ENCODE data around the gene NALCN. TPM values are rescaled to one million over a fixed set of nuclear protein-coding genes. Genes with fewer than 3 reads are reported as not detected.
A peak's percentile ranks its signal among the peaks of the same experiment; 100 is the strongest.

NALCN gene
- total RNA-seq, 1 donor from 2014 or later, result 0.83 TPM

DNA sequence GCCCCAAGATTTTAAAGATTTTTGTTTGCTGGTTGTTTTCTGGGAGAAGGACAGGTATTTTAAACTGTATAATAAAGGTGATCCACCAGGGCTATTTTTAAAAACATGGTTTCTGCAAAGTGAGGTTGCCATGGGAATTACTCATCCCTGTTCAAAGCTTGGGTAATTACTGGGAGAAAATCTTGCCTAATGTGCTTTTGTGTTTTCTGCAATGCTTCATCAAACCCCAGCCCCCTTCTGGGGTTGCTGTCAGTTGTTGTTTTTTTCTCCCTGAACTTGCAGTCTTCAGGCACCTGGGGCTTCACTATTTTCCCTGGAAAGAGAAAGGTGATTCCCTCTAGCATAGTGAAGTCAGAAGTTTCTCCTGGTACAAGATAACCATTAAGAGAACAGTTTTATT is 277.2 kb downstream of the NALCN start:
- no peaks in the 10 kb centered on the region for H3K9me3 ChIP-seq
- H3K4me1 ChIP-seq, result no peaks in the 10 kb centered on the region
- H3K36me3 ChIP-seq, result no peaks in the 10 kb centered on the region
- intact Hi-C loops (cut with DNase I), result no loop called here
- H3K27me3 ChIP-seq (ENCODE audit: low read depth), result peaks cover 20% of the 10 kb centered on the region
- H3K27ac ChIP-seq, result no peak overlapping the region
- TF ChIP-seq, protein P1, sequence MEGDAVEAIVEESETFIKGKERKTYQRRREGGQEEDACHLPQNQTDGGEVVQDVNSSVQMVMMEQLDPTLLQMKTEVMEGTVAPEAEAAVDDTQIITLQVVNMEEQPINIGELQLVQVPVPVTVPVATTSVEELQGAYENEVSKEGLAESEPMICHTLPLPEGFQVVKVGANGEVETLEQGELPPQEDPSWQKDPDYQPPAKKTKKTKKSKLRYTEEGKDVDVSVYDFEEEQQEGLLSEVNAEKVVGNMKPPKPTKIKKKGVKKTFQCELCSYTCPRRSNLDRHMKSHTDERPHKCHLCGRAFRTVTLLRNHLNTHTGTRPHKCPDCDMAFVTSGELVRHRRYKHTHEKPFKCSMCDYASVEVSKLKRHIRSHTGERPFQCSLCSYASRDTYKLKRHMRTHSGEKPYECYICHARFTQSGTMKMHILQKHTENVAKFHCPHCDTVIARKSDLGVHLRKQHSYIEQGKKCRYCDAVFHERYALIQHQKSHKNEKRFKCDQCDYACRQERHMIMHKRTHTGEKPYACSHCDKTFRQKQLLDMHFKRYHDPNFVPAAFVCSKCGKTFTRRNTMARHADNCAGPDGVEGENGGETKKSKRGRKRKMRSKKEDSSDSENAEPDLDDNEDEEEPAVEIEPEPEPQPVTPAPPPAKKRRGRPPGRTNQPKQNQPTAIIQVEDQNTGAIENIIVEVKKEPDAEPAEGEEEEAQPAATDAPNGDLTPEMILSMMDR (IDR thresholded peaks at IDR 0.05), result no peak
- H3K4me3 ChIP-seq, result no peak overlapping the region
- ATAC-seq (no peak), DNase-seq (no peak)

DNA sequence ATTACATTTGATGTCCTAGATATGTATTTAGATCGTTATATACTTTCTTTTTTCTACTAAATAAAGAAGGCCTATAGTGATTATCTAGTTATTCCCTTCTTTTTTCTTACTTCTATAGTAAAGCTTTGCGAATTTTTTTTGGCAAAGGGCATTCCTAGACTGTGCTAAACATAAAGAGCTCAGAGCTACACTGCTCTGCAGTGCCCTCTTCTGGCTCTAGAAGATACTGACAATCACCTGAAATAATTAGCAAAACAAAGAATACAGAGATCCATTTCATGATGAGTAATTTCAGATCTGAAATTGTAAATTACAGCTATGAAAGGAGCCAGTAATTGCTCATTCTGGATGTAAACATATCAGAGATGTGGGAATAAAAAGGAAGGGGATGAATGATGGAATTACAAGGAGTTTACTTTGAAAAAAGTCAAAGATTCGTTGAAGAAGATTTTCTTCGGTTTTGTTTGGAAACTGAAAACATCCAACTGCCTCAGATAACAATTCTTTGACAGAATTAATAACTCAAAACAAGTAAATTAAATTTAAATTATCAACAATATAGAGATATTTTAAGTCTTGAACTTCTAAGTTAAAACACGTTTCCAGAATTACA is 288.5 kb downstream of the NALCN start:
- TF ChIP-seq, protein P1 (IDR thresholded peaks at IDR 0.05), result peak; percentile 64
- DNase-seq (no peak), ATAC-seq (peak; percentile 59 to 72)
- H3K4me3 ChIP-seq, result no peak overlapping the region
- H3K27me3 ChIP-seq (ENCODE audit: low read depth), result no peaks in the 10 kb centered on the region
- no peaks in the 10 kb centered on the region for H3K36me3 ChIP-seq
- intact Hi-C loops (cut with DNase I), result no loop called here
- no peaks in the 10 kb centered on the region for H3K9me3 ChIP-seq
- H3K27ac ChIP-seq, result no peak overlapping the region
- H3K4me1 ChIP-seq, result no peaks in the 10 kb centered on the region

GRCh38 chr13:101123028-101123427 is 293.3 kb downstream of the NALCN start:
- Histone ChIP-seq H3K27me3 (ENCODE audit: low read depth) (no peaks in the 10 kb centered on the region), H3K4me1 (no peaks in the 10 kb centered on the region), H3K9me3 (no peaks in the 10 kb centered on the region), H3K36me3 (no peaks in the 10 kb centered on the region), H3K4me3 (no peak overlapping the region), H3K27ac (no peak overlapping the region)
- DNase-seq (no peak), ATAC-seq (no peak)
- intact Hi-C loops (cut with DNase I), result no loop called here
- TF ChIP-seq, protein P1 (IDR thresholded peaks at IDR 0.05), result no peak

GRCh38 chr13:101121608-101122007 is 294.7 kb downstream of the NALCN start:
- no peaks in the 10 kb centered on the region for H3K27me3 ChIP-seq (ENCODE audit: low read depth)
- no peaks in the 10 kb centered on the region for H3K4me1 ChIP-seq
- ATAC-seq, result no peak

DNA sequence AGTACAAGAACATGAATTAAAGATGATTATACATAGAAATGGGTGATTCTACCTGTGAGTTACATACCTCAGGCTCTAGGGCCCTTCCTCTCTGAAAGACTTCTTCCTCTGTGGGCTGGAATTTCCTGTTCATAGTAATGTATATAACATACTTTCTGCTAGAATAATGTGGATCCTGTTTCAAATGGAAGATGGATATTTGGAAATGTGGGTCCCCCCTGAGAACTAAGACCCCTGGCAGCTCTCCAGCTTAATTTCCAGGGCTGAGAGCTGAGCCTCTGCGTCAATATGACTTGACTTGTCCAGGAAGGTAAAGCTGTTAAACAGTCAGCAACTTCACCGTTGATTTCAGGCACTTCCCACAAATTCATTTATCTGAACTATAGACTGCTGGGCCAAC is 296.3 kb downstream of the NALCN start:
- Histone ChIP-seq H3K27ac (no peak overlapping the region), H3K4me3 (no peak overlapping the region), H3K9me3 (no peaks in the 10 kb centered on the region), H3K36me3 (no peaks in the 10 kb centered on the region), H3K4me1 (no peaks in the 10 kb centered on the region), H3K27me3 (ENCODE audit: low read depth) (no peaks in the 10 kb centered on the region)
- TF ChIP-seq, protein P1 (IDR thresholded peaks at IDR 0.05), result no peak
- intact Hi-C loops (cut with DNase I), result no loop called here
- no peak for DNase-seq
- no peak for ATAC-seq

More at GRCh38 chr13:101121608-101122007, 294.7 kb downstream of the NALCN start:
- no peak for DNase-seq
- Histone ChIP-seq H3K4me3 (no peak overlapping the region), H3K9me3 (no peaks in the 10 kb centered on the region), H3K36me3 (no peaks in the 10 kb centered on the region), H3K27ac (no peak overlapping the region)
- intact Hi-C loops (cut with DNase I), result no loop called here
- TF ChIP-seq, protein P1 (IDR thresholded peaks at IDR 0.05), result no peak
